Central memory CD8-positive, alpha-beta T cell (primary cell): ENCODE data around the gene TM9SF1.
"Not testable (repeated sequence)": the region's sequence is repeated elsewhere in the genome, so short reads cannot be mapped to it uniquely, and the experiment has no call there.

Experiments used
- ATAC-seq: fragments of 150-1000 bp; cut with Tn5 transposase; replicated peaks from 2 replicates; pipeline ENCODE4 v1.10.0; 2022; ENCODE audit warnings: mild to moderate bottlenecking, moderate FRiP score, moderate number of reproducible peaks; ENCODE audit not compliant: poor library complexity, severe bottlenecking; ENCODE audit errors: extremely low read depth
- DNase-seq, 2 donors: peaks; one replicate each; pipeline ENCODE4 v3.0.0; 2021; ENCODE audit warnings: low spot score in 2 of 2
- H3K27ac Mint-ChIP-seq: one replicate; pipeline ENCODE4 v1.8.0; 2022; ENCODE audit warnings: low read depth, mild to moderate bottlenecking, moderate library complexity, mixed read lengths
- H3K27me3 Mint-ChIP-seq: one replicate; pipeline ENCODE4 v1.8.0; 2022; ENCODE audit warnings: mixed read lengths
- H3K36me3 Mint-ChIP-seq: one replicate; pipeline ENCODE4 v1.8.0; 2022; ENCODE audit warnings: mild to moderate bottlenecking, moderate library complexity, mixed read lengths; ENCODE audit not compliant: insufficient read depth
- H3K4me1 Mint-ChIP-seq: one replicate; pipeline ENCODE4 v1.8.0; 2022; ENCODE audit warnings: mixed read lengths
- H3K4me3 Mint-ChIP-seq: one replicate; pipeline ENCODE4 v1.8.0; 2022; ENCODE audit warnings: mild to moderate bottlenecking, moderate library complexity, mixed read lengths
- H3K9me3 Mint-ChIP-seq: one replicate; pipeline ENCODE4 v1.8.0; 2022; ENCODE audit warnings: mixed read lengths

Gene TM9SF1

GRCh38 chr14:24216876-24217275 is 21.6 kb upstream of the TM9SF1 start:
- peaks cover 36% of the 10 kb centered on the region for H3K36me3 Mint-ChIP-seq
- not testable (repeated sequence) for ATAC-seq, H3K9me3 Mint-ChIP-seq, H3K4me3 Mint-ChIP-seq, H3K27me3 Mint-ChIP-seq, DNase-seq
- H3K27ac Mint-ChIP-seq = peak overlapping the region; percentile 96
- peaks cover 50% of the 10 kb centered on the region for H3K4me1 Mint-ChIP-seq

DNA sequence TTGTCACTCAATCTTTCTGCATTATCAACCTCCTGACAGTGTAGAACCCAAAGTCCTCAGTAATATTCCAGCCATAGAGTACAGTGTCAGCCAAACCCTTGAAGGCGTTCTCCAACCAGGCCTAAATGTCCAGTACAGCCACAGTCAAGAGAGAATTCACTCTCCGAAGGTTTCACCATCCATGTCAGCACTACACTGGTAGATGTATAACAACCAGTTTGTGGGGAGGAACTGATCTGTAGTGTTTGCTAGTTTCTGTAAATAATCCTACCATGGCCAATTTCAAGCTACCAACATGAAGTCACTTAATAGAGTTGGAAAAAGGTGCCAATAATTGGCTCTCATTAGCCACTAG is 21.1 kb upstream of the TM9SF1 start:
- DNase-seq (no peak), ATAC-seq (no peak)
- Mint-ChIP-seq H3K36me3 (peaks cover 40% of the 10 kb centered on the region), H3K27me3 (no peaks in the 10 kb centered on the region), H3K9me3 (no peaks in the 10 kb centered on the region), H3K4me1 (peaks cover 55% of the 10 kb centered on the region), H3K27ac (peak overlapping the region; percentile 96), H3K4me3 (peak overlapping the region; percentile 88)

DNA sequence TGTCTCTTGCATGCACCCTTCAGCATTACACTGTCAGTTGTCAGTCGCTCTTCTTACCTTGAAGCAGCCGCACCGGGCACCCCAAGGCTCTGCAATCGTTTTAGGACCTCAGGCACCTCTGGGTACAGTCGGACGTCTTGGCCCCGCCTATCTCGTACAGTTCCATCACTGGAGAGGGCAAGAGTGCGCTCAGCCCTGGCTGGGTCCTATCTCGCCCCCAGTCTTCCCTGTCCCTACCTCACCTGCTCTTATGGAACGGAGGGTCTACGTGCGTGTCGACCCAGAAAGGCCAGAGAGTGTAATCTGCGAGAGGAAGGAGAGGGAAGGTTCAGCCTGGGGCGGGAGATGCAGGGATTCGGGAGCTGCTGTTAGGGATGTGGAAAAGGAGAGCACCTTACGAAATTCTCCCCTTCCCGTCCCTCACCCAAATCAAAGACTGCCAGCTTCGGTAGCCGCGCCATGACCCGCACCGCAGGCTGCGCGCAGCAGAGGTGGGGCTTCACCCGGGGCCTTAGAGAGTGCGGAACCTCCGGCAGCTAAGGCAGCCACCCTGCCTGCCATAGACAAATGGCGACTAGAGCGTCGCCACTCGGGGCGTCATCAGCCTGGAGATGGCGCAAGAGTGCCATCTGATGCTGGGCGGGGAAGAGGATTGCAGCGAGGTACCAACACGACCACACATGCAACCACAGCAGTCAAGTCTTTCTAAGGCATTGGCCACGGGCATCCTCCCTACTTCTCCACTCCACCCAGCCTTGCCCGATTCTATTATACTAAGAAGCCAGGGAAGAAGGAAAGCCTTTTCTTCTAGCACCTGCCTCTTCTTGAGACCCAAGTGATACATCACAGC is 20.5 kb upstream of the TM9SF1 start, which contains the start of gene MDP1:
MDP1 (minus strand) TSS at position 572 of the 850 bp plus-strand sequence; CDS start at position 461, 111 bp downstream.
- peak within 1 kb of the TSS; percentile 96 for H3K27ac Mint-ChIP-seq
- DNase-seq (peak; percentile 72 to 84), ATAC-seq (peak; percentile 70)
- no peaks in the 10 kb centered on the region for H3K9me3 Mint-ChIP-seq
- no peaks in the 10 kb centered on the region for H3K27me3 Mint-ChIP-seq
- peaks cover 58% of the 10 kb centered on the region for H3K4me1 Mint-ChIP-seq
- H3K4me3 Mint-ChIP-seq = peak within 1 kb of the TSS; percentile 88
- peaks cover 40% of the 10 kb centered on the region for H3K36me3 Mint-ChIP-seq

GRCh38 chr14:24213866-24214662 is 18.8 kb upstream of the TM9SF1 start:
- ATAC-seq = no peak
- H3K4me3 Mint-ChIP-seq = peak overlapping the region; percentile 88
- DNase-seq = no peak
- H3K4me1 Mint-ChIP-seq = peaks cover 59% of the 10 kb centered on the region
- H3K9me3 Mint-ChIP-seq = no peaks in the 10 kb centered on the region
- peak overlapping the region; percentile 96 for H3K27ac Mint-ChIP-seq
- peaks cover 44% of the 10 kb centered on the region for H3K36me3 Mint-ChIP-seq
- H3K27me3 Mint-ChIP-seq = no peaks in the 10 kb centered on the region

DNA sequence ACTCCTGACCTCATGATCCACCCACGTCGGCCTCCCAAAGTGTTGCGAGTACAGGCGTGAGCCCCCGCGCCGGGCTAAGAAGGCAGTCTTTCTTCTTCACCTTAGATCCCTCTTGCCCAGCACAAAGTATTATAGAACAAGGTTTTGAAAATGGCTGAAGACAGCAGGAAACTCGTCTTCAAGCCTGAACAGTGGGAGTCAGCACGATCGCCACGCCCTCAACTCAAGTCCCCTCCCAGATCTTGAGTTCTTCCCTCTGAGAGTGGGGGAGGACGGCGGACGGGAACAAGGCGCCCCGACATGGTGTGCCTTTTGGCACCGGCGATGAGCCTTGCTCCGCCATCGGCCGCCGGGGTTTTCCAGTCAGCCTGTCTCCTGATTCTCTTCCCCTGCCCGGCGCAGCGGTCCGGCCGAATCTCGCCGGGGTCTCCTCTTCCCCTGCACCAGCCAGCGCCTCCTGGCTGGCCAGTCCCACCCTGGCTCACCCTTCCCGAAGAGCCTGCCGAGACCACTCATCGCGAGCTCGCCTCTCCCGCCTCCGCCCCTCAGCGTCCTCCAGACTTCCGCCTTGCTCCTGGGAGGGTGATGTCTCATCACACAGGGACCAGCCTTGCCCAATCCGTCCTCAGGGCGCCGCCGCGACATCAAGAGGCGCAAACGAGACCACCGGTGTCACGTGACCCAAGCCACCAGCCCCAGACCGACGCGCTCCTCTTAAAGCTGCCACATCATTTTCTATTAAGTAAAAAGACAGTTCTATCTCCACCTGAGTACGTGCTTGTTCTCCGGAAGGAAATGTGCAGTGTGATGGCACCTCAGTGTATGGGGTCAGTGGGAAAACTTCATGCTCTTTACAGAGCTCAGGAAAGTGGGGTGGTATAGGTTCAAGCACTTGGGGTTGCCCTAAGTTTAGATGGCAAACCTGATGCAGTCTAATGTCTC is 18.0 kb upstream of the TM9SF1 start, which contains the start of gene CHMP4A:
CHMP4A (minus strand) TSS at position 565 of the 942 bp plus-strand sequence; CDS start at position 516, 49 bp downstream.
- Mint-ChIP-seq H3K27me3 (no peaks in the 10 kb centered on the region), H3K4me3 (peak within 1 kb of the TSS; percentile 88), H3K4me1 (peaks cover 58% of the 10 kb centered on the region), H3K27ac (peak within 1 kb of the TSS; percentile 96), H3K9me3 (no peaks in the 10 kb centered on the region), H3K36me3 (peaks cover 46% of the 10 kb centered on the region)
- ATAC-seq = peak; percentile 75
- DNase-seq = peak; percentile 88 to 96

- Mint-ChIP-seq H3K27me3 (no peaks in the 10 kb centered on the region), H3K27ac (peak overlapping the region; percentile 96), H3K4me3 (peak overlapping the region; percentile 36), H3K9me3 (no peaks in the 10 kb centered on the region), H3K4me1 (peaks cover 64% of the 10 kb centered on the region), H3K36me3 (peaks cover 54% of the 10 kb centered on the region)
- no peak for DNase-seq
- ATAC-seq = no peak
Measured at GRCh38 chr14:24211311-24211710, 16.1 kb upstream of the TM9SF1 start.

DNA sequence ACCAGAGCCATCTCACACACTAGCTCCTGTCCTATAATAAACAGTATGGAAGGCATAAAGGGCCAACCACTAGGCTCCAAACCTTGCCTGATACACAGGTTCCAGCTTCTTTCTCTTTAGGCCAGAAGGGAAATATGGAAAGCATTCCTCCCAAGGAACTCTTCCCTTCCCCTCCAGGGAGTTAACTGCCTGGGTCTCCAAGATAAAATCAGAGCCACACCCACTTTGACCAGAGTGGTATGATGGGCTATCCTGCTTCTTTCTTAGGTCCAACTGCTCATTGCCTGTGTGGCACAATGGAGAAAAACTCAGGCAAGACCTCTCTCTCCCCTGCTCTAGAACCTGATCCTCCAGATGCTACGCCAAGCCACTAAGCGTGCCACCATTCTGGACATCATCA is 12.4 kb upstream of the TM9SF1 start:
- DNase-seq = no peak
- H3K36me3 Mint-ChIP-seq = peaks cover 34% of the 10 kb centered on the region
- peak overlapping the region; percentile 99 for H3K27ac Mint-ChIP-seq
- no peaks in the 10 kb centered on the region for H3K9me3 Mint-ChIP-seq
- H3K4me1 Mint-ChIP-seq = peaks cover 52% of the 10 kb centered on the region
- ATAC-seq = no peak
- no peaks in the 10 kb centered on the region for H3K27me3 Mint-ChIP-seq
- peak overlapping the region; percentile 48 for H3K4me3 Mint-ChIP-seq

- H3K36me3 Mint-ChIP-seq = peaks cover 33% of the 10 kb centered on the region
- H3K4me3 Mint-ChIP-seq = peak overlapping the region; percentile 48
- ATAC-seq = peak; percentile 86
- no peaks in the 10 kb centered on the region for H3K9me3 Mint-ChIP-seq
- peak overlapping the region; percentile 99 for H3K27ac Mint-ChIP-seq
- H3K4me1 Mint-ChIP-seq = peaks cover 47% of the 10 kb centered on the region
- no peaks in the 10 kb centered on the region for H3K27me3 Mint-ChIP-seq
- DNase-seq = peak in 1 of 2 donors; percentile 32
Measured at GRCh38 chr14:24207104-24207551, 11.9 kb upstream of the TM9SF1 start.

- peaks cover 33% of the 10 kb centered on the region for H3K36me3 Mint-ChIP-seq
- peaks cover 42% of the 10 kb centered on the region for H3K4me1 Mint-ChIP-seq
- H3K27ac Mint-ChIP-seq = peak overlapping the region; percentile 99
- H3K9me3 Mint-ChIP-seq = no peaks in the 10 kb centered on the region
- no peaks in the 10 kb centered on the region for H3K27me3 Mint-ChIP-seq
- no peak for ATAC-seq
- H3K4me3 Mint-ChIP-seq = peak overlapping the region; percentile 48
- no peak for DNase-seq
Measured at GRCh38 chr14:24206260-24207103, 11.2 kb upstream of the TM9SF1 start.

GRCh38 chr14:24204163-24205146 is 9.2 kb upstream of the TM9SF1 start:
- H3K36me3 Mint-ChIP-seq = peaks cover 32% of the 10 kb centered on the region

More at GRCh38 chr14:24204163-24205146, 9.2 kb upstream of the TM9SF1 start:
- DNase-seq (no peak), ATAC-seq (no peak)
- H3K4me1 Mint-ChIP-seq = peaks cover 34% of the 10 kb centered on the region
- no peaks in the 10 kb centered on the region for H3K9me3 Mint-ChIP-seq
- no peak overlapping the region for H3K4me3 Mint-ChIP-seq
- no peaks in the 10 kb centered on the region for H3K27me3 Mint-ChIP-seq
- peak overlapping the region; percentile 16 for H3K27ac Mint-ChIP-seq
